IPS-11a (cell line): ENCODE results near the gene ZNF532.
"Not testable (repeated sequence)": the region's sequence is repeated elsewhere in the genome, so short reads cannot be mapped to it uniquely, and the experiment has no call there.

ENCODE experiments used
- H3K4me3 ChIP-seq: one replicate; pipeline ENCODE4 v1.5.1; 2013; ENCODE audit warnings: low read depth, low read length, control low read depth

ZNF532 gene, protein sequence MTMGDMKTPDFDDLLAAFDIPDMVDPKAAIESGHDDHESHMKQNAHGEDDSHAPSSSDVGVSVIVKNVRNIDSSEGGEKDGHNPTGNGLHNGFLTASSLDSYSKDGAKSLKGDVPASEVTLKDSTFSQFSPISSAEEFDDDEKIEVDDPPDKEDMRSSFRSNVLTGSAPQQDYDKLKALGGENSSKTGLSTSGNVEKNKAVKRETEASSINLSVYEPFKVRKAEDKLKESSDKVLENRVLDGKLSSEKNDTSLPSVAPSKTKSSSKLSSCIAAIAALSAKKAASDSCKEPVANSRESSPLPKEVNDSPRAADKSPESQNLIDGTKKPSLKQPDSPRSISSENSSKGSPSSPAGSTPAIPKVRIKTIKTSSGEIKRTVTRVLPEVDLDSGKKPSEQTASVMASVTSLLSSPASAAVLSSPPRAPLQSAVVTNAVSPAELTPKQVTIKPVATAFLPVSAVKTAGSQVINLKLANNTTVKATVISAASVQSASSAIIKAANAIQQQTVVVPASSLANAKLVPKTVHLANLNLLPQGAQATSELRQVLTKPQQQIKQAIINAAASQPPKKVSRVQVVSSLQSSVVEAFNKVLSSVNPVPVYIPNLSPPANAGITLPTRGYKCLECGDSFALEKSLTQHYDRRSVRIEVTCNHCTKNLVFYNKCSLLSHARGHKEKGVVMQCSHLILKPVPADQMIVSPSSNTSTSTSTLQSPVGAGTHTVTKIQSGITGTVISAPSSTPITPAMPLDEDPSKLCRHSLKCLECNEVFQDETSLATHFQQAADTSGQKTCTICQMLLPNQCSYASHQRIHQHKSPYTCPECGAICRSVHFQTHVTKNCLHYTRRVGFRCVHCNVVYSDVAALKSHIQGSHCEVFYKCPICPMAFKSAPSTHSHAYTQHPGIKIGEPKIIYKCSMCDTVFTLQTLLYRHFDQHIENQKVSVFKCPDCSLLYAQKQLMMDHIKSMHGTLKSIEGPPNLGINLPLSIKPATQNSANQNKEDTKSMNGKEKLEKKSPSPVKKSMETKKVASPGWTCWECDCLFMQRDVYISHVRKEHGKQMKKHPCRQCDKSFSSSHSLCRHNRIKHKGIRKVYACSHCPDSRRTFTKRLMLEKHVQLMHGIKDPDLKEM (N-terminal part only)

DNA sequence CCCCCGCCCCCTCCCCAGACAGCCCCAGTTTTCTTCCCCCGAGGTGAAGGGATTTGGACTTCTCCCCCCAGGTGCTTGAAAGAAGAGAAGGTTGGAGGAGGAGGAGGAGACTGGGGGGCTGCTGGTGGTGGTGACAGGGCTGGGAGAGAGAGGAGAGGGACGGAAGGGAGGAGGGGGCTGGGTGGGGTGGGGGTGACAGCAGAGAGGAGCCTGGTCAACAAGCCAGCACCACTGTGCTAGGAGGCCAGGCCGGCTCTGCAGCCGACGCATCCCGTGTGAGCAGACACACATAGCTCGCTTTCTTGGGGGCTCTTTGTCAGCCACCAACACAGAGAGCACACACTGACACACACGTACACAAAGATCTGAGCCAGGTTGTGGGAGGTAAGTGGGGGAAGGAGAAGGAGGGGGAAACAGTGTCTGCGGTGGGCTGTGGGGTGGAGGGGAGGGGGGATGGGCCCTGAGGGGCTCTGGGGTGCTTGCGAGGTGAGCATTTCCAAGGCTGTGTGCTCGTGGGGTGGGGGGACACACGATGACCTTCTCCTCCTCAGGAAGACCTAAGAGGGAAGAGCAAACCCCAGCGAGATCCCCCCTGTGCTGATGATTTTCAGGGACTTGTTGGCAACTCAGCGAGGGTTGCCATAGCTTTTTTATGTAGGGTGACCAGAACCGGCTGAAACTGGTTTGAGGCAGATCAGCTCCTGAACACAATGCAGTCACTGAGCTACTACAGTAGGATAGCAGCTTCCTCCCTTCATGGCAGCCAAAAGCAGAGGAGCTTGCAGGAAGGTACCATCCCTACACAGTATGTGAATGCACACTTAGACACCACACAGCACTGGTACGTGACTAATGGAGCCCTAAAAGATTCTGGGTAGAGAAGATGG lies at the start of gene ZNF532:
TSS of gene ZNF532 (plus strand) at position 732 of the 887 bp plus-strand sequence. CDS start 53,411 bp downstream, outside the sequence.
- peak within 1 kb of the TSS; percentile 48 for H3K4me3 ChIP-seq

- H3K4me3 ChIP-seq = no peak overlapping the region
Observed at GRCh38 chr18:58819051-58819450, 45.6 kb upstream of the ZNF532 start.

GRCh38 chr18:58820251-58820650 lies 44.4 kb upstream of the ZNF532 start:
- no peak overlapping the region for H3K4me3 ChIP-seq

GRCh38 chr18:58822944-58823343 lies 41.7 kb upstream of the ZNF532 start:
- H3K4me3 ChIP-seq = no peak overlapping the region

- no peak overlapping the region for H3K4me3 ChIP-seq
Observed at GRCh38 chr18:58823412-58823811, 41.3 kb upstream of the ZNF532 start.

- H3K4me3 ChIP-seq = not testable (repeated sequence)
Observed at GRCh38 chr18:58826926-58827325, 37.8 kb upstream of the ZNF532 start.

DNA sequence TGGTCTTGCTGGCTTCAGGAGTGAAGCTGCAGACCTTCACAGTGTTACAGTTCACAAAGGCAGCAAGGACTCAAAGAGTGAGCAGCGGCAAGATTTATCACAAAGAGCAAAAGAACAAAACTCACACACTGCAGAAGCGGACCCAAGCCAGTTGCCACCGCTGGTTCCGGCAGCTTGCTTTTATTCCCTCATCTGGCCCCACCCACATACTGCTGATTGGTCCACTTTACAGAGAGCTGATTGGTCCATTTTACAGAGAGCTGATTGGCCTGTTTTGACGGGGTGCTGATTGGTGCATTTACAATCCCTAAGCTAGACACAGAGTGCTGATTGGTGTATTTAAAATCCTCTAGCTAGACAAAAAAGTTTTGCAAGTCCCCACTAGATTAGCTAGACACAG lies 37.2 kb upstream of the ZNF532 start:
- no peak overlapping the region for H3K4me3 ChIP-seq

DNA sequence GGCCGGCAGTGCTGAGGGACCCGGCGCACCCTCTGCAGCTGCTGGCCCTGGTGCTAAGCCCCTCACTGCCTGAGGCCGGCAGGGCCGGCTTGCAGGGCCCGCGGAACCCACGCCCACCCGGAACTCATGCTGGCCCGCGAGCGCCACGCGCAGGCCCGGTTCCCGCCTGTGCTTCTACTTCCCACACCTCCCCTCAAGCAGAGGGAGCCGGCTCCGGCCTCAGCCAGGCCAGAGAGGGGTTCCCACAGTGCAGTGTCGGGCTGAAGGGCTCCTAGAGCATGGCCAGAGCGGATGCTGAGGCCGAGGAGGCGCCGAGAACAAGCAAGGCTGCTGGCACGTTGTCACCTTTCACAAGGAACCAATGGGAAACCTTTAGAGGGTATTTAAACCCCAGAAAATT lies 36.8 kb upstream of the ZNF532 start:
- no peak overlapping the region for H3K4me3 ChIP-seq

GRCh38 chr18:58828399-58829121 lies 36.1 kb upstream of the ZNF532 start:
- no peak overlapping the region for H3K4me3 ChIP-seq

GRCh38 chr18:58829263-58829662 lies 35.4 kb upstream of the ZNF532 start:
- no peak overlapping the region for H3K4me3 ChIP-seq

- not testable (repeated sequence) for H3K4me3 ChIP-seq
Observed at GRCh38 chr18:58829886-58830285, 34.8 kb upstream of the ZNF532 start.

GRCh38 chr18:58831606-58832005 lies 33.1 kb upstream of the ZNF532 start:
- no peak overlapping the region for H3K4me3 ChIP-seq

GRCh38 chr18:58838165-58838860 lies 26.4 kb upstream of the ZNF532 start:
- no peak overlapping the region for H3K4me3 ChIP-seq

DNA sequence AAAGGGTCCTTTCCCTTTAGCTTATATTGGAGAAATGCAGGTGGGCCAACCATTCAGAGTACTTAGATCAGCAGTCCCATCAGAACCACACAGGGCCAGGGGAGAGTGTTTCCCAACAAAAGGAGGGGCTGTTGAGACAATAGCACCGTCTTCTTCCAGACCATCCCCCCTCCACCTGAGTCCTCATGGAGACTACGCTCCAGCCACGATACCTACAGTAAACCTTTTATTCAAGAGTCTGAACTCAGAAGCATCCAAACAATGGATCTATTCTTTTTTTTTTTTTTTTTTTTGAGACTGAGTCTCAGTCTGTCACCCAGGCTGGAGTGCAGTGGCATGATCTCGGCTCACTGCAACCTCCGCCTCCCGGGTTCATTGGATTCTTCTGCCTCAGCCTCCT lies 25.7 kb upstream of the ZNF532 start:
- H3K4me3 ChIP-seq = no peak overlapping the region

DNA sequence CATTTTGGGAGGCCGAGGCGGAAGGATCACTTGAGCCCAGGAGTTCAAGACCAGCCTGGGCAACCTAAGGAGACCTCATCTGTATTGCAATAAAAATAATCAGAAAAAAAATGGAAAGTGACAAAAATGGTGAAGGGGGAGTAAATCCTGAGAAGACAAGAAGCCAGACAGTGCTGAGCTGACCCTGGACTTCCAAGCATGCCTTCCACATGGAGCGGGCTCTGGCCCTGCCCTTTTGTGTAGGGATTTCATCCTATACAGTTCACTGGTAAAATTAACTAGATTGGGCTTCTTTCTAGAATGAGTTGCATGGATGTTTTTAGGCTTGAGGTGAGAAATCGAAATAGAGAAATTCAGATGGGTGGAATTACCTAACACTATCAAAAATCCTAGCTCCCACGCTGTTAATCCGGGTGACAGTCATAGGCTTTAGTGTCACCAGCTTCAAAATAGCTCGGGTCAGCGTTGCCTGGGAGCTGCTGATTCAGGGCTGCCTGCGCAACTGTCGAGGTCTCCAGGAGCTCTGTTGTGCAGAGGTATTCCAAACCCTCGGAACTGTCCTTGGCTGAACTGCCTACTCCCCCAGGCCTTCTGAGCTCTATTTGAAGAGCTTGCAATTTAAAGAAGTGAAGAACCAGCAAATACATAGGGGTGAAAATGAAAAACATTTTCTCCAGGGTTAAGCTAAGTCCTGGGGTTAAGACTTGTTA lies 21.5 kb upstream of the ZNF532 start:
- no peak overlapping the region for H3K4me3 ChIP-seq

GRCh38 chr18:58843688-58844035 lies 21.0 kb upstream of the ZNF532 start:
- H3K4me3 ChIP-seq = no peak overlapping the region

DNA sequence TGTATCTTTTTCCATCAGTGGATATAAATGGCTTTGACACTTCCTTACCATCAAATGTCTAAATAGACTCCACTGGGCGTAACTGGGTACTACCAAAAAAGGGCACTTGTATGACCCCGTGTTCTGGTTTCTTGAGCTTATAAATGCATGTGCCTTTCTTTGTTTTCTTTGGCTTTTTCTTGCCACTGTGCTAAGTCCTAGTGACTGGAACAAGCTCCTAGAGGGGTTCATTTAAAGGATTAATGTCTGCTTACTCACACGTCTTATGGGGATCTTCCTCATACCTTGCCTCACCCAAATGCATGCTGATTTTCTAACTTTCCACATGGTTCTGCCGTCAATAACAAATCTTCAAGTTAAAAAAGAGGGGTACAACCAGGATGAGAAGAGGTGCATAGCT lies 19.8 kb upstream of the ZNF532 start:
- H3K4me3 ChIP-seq = no peak overlapping the region

- H3K4me3 ChIP-seq = no peak overlapping the region
Observed at GRCh38 chr18:58845928-58846724, 18.6 kb upstream of the ZNF532 start.
